Measurements from ENCODE around the gene JAKMIP1.

DNA sequence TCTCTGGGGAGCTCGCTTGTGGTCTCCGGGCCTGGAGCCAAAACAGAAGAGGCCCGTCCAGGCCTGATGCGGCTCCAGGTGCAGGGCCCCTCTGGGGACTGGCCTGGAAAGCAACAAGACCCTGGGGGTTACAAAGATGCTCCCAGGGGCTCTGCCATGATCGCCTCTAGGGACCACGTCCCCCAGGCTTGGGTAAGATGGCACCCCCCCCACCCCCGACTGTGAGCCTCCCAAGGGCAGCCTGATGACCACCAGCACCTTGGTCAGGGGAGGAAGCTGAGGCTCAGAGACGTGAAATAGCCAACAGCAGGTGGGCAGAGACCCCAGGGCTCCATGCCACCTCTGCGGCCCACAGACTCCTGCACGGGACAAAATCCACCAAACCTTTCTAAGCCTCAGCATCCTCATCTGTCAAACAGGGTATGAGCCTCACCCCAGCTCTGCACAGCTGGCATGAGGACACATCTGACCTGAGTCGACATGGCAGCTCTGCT lies 207.5 kb downstream of the JAKMIP1 start:
- TF ChIP-seq, protein P1, sequence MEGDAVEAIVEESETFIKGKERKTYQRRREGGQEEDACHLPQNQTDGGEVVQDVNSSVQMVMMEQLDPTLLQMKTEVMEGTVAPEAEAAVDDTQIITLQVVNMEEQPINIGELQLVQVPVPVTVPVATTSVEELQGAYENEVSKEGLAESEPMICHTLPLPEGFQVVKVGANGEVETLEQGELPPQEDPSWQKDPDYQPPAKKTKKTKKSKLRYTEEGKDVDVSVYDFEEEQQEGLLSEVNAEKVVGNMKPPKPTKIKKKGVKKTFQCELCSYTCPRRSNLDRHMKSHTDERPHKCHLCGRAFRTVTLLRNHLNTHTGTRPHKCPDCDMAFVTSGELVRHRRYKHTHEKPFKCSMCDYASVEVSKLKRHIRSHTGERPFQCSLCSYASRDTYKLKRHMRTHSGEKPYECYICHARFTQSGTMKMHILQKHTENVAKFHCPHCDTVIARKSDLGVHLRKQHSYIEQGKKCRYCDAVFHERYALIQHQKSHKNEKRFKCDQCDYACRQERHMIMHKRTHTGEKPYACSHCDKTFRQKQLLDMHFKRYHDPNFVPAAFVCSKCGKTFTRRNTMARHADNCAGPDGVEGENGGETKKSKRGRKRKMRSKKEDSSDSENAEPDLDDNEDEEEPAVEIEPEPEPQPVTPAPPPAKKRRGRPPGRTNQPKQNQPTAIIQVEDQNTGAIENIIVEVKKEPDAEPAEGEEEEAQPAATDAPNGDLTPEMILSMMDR (IDR thresholded peaks at IDR 0.05): no peak
- TF ChIP-seq POLR2A (IDR thresholded peaks at IDR 0.05): no peak
